HL-60/S4 treated with phorbol 12-myristate 13-acetate at 8.2 ng/mL for 4 days and 3 days (cell line): ENCODE results near the gene ZNF423.
"Not testable (repeated sequence)": the region's sequence is repeated elsewhere in the genome, so short reads cannot be mapped to it uniquely, and the experiment has no call there.

Source experiments
- in situ Hi-C: fragments of 300-500 bp; cut with MboI; formaldehyde crosslinking; loops from 2 replicates; pipeline ENCODE4 v1.15.0; 2022; ENCODE audit warnings: low sequenced_read_pairs

The ZNF423 gene

GRCh38 chr16:49566432-49566831 is 289.5 kb downstream of the ZNF423 start:
- in situ Hi-C loops = no loop called here

DNA sequence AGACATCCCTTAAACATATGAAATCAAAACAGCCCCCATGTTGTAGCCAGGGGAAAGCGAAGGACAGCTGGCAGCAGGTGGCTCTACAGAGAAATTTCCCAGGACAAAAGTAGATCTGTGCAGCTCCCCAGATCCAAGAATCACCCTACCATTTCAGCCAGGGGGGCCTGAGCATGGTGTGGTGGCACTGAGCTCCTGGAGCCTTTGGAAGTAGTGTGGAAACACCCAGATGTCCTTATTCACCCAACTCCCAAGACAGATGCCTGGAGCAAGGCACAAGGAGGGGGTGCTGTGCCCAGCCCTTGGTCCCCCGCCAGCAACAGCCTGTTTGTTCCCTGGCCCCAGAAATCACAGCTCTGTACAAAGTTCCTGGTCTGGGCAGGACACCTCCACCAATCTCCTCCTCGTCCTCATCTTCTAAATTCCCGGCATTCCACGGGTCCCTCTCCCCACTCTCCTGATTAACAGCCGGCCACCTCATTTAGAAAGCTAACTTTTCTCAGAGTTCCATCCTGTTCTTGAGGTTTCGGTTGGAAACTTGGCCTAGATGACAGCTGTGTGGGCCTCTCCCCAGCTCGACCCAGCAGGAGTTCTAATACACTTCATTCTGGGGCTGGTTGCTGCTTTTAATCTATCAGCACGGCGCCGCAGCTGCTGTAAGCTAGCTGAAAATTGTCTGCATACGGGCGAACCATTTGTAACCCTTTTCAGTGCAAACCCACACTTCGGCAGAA is 291.2 kb downstream of the ZNF423 start:
- in situ Hi-C loops = no loop called here

- in situ Hi-C loops = no loop called here
Measured at GRCh38 chr16:49563666-49564065, 292.2 kb downstream of the ZNF423 start.

- in situ Hi-C loops = not testable (repeated sequence)
Measured at GRCh38 chr16:49562894-49563293, 293.0 kb downstream of the ZNF423 start.

DNA sequence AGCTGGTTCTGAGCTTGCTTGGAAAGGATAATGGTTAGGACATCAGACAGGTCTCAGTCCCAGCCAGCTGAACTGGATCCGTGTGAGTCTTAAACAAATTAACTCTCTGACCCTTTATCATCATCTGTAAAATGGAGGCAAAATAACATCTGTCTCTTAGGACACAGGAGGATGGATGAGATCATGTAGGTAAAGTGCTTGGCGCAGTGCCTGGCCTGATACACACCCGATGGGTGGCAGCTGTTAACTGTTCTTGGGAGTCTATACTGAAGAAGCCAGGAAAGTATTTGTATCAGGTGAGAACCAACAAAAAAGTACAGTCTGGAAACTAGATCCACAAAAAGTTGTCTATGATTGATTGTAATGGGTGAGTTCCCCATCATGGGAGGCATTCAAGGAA is 293.7 kb downstream of the ZNF423 start:
- in situ Hi-C loops = no loop called here

GRCh38 chr16:49560004-49560830 is 295.7 kb downstream of the ZNF423 start:
- in situ Hi-C loops = no loop called here

DNA sequence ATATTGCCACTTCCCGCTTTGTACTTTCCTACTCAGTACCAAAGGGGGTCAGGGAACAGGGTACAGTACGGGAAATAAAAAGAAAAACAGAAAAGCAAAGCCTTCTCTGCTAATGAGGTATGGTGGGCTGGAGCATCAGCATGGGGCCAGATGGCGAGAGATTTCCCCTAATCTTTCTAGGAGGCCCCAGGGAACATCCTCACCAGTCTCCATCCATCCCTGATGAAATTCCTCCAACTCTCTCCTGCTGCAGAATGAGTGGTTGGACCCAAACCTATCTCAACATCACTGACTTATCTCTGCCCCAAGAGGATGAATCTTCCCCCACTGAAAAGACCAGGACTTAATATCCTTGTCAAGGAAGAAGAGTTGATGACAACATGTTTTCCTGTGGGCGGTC is 296.7 kb downstream of the ZNF423 start:
- in situ Hi-C loops = no loop called here

- in situ Hi-C loops = no loop called here
Measured at GRCh38 chr16:49558451-49558850, 297.5 kb downstream of the ZNF423 start.

GRCh38 chr16:49556606-49557446 is 299.1 kb downstream of the ZNF423 start:
- in situ Hi-C loops = no loop called here

GRCh38 chr16:49556249-49556605 is 299.7 kb downstream of the ZNF423 start:
- in situ Hi-C loops = no loop called here

- in situ Hi-C loops = no loop called here
Measured at GRCh38 chr16:49554681-49555080, 301.2 kb downstream of the ZNF423 start.

DNA sequence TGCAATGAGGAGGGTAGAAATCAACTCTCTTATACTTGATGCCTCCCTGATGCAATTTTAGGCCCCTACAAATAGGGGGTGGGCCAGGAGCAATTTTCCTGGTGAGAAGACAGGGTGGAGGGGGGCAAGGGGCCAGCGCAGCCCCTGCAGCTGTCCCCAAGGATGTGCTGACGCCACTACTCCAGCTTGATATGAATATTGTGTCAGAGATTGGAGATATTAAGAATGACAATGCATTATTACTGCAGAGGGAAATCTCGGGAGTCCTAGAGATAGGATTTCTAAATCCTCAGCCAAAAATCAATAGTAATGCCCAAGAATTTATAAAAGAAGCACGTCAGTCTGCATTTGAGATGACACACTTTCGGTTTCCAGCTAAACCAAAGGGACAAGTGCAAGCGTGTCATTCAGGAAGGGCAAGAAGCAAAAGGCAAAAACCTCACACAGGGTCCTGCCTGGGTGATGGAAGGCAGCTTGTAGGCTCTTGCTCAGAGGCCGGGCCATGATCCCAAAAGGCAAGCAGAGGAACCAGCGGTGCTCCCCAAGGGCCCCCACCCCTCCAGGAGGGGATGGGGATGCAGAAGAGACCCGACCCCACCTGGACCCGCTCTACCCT is 303.5 kb downstream of the ZNF423 start:
- in situ Hi-C loops = no loop called here

DNA sequence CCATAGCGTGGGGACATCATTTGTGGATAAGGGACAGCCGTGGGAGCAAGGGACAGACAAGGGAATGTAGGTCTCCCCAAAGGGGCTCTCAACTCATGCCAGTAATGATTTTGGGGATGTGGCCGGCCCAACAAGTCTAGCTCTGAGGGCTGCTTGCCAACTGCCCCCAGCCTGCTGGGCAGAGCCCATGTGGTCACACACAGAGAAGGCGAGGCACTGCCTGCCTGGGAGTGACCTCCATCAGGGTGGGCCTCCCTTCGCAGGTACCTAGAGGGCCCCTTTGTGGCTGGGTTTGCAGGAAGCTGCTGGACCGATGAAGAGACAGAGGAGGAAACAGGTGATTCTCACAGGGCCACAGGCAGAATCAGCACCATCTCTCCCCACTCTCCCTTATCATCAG is 305.2 kb downstream of the ZNF423 start:
- in situ Hi-C loops = no loop called here

GRCh38 chr16:49550140-49550539 is 305.8 kb downstream of the ZNF423 start:
- in situ Hi-C loops = no loop called here

DNA sequence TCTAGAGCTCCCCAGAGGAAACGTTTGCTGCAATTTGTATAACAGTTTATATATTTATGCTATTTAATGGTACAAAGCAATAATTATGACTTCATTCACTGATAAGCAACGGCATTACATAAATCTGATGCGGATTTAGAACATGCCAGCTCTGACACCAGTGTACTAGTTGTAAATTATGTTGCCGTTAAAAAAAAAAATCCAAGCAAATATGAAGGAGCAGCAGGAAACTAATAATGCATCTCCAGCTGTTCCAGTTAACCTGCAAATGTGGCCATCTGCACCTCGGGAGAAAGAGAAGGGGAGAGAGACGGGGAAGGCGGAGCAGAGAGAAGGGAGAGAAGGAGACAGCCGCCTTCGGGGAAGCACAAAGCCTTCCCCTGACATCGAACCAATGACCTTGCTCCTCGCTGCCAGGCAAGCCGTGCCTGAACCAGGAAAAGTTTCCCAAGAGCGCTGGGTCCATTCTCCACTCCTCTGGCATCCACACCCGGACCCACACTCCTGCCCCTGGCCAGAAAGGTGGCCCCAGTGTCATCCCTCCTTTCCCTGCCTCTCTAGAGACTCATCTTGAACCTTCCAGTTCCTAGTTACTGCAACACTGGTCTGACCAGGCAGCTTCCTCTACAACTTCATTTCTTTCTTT is 307.5 kb downstream of the ZNF423 start:
- in situ Hi-C loops = no loop called here

GRCh38 chr16:49547448-49547847 is 308.5 kb downstream of the ZNF423 start:
- in situ Hi-C loops = no loop called here

DNA sequence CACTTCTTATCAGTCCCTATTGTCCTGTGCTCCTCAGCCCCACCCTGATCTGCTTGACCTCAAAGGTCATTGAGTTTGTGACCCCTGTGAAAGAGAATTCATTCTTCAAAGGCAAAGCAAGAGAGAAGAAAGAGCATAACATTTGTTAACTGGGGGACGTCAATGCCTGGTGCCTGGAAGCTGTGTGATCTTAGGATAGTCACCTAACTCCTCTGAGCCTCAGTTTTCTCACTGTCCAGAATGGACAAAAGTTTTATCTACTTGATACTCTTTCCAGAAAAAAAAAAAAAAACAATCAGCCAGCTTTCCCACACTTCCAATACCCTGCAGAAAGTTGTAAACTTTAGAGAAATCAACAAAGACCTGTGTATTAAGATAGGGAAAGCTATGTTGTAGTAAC is 309.2 kb downstream of the ZNF423 start:
- in situ Hi-C loops = no loop called here

GRCh38 chr16:49545741-49546448 is 310.0 kb downstream of the ZNF423 start:
- in situ Hi-C loops = no loop called here

DNA sequence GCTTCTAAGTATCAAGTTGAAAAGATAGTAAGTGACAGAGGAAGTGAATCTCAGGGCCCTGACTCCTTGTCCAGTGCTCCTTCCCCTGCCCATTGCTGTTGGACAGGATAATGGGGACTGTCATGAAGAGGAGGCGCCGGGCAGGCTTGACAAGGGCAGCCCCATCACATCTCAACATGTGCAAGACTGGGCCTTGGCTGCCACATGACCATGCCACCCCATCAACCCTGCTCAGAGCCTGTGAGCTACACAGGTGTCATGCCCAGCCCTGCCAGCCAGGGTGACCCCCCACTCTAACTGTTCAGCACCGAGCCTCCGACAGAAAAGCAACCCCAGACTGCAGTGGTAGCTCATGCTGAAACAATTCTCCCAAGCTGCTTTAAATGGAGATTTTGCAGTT is 310.7 kb downstream of the ZNF423 start:
- in situ Hi-C loops = no loop called here

GRCh38 chr16:49544828-49545227 is 311.1 kb downstream of the ZNF423 start:
- in situ Hi-C loops = no loop called here
